Neutrophil (primary cell): Measurements from ENCODE around the gene NFIA.

ENCODE experiments used
- H3K27ac ChIP-seq: fragments of 200-600 bp; sonication (generic); 2 replicates; pipeline ENCODE4 v1.5.1; 2016; ENCODE audit warnings: mild to moderate bottlenecking, moderate library complexity
- H3K27me3 ChIP-seq: fragments of 200-600 bp; sonication (generic); 2 replicates; pipeline ENCODE4 v1.6.0; 2016; ENCODE audit warnings: mild to moderate bottlenecking
- H3K36me3 ChIP-seq: fragments of 200-600 bp; sonication (generic); 2 replicates; pipeline ENCODE4 v1.5.1; 2017
- H3K4me1 ChIP-seq, 2 experiments: fragments of 200-600 bp in 1 of 2; sonication (generic) in 1 of 2; 1 replicate in 1 of 2; 2 replicates in 1 of 2; pipeline versions ENCODE4 v1.5.1 to v1.6.1; 2013 to 2016; ENCODE audit warnings: low read depth in 1 of 2, low read length in 1 of 2, mild to moderate bottlenecking in 1 of 2, moderate library complexity in 1 of 2; ENCODE audit not compliant: control insufficient read depth in 1 of 2, insufficient read depth in 1 of 2
- H3K4me3 ChIP-seq, 2 experiments: fragments of 200-600 bp in 1 of 2; sonication (generic) in 1 of 2; 1 replicate in 1 of 2; 2 replicates in 1 of 2; pipeline ENCODE4 v1.5.1; 2013 to 2016; ENCODE audit warnings: low read depth in 1 of 2, low read length in 1 of 2, mild to moderate bottlenecking in 1 of 2, moderate library complexity in 1 of 2
- H3K9me3 ChIP-seq: fragments of 200-600 bp; sonication (generic); 2 replicates; pipeline ENCODE4 v1.5.1; 2016
- TF ChIP-seq, protein P1 (sequence below): fragments of 200-600 bp; sonication (generic); IDR thresholded peaks from 2 replicates; pipeline ENCODE4 v1.5.1; 2016; ENCODE audit warnings: antibody characterized with exemption

The NFIA gene

DNA sequence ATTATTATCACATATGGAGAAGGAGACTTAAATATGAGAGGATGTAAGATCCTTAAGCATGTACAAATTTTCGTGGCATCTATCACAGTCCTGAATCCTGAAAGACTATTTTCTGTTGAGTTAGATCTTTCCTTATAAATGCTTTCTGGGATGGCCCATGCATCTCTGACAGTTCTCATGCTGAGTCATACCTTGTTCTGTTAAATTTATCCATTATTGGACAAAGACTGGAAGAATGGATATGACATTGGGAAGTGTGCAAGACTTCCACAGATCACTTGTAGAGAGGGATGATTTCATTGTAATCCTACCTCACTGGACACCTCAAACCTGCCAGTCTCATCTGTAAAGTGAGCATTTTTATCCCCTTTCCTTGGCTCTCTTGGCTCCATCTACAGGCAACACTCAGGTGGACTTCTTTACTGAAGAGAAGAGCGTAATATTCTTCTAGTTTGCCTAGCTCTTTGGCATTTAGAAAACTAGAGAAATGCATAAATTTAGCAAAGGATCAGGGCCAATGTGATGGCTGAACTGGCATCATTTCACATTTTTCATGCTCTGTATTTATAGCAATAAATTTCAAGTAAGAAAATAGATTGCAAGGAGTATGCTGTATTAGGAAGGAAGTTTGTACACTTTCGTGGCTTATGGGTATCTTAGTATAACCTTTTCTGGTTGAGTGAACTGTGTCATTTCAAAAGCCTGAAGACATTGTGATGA, 128.2 kb downstream of the NFIA start:
- H3K4me3 ChIP-seq: no peak overlapping the region
- TF ChIP-seq, protein P1, sequence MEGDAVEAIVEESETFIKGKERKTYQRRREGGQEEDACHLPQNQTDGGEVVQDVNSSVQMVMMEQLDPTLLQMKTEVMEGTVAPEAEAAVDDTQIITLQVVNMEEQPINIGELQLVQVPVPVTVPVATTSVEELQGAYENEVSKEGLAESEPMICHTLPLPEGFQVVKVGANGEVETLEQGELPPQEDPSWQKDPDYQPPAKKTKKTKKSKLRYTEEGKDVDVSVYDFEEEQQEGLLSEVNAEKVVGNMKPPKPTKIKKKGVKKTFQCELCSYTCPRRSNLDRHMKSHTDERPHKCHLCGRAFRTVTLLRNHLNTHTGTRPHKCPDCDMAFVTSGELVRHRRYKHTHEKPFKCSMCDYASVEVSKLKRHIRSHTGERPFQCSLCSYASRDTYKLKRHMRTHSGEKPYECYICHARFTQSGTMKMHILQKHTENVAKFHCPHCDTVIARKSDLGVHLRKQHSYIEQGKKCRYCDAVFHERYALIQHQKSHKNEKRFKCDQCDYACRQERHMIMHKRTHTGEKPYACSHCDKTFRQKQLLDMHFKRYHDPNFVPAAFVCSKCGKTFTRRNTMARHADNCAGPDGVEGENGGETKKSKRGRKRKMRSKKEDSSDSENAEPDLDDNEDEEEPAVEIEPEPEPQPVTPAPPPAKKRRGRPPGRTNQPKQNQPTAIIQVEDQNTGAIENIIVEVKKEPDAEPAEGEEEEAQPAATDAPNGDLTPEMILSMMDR: no peak

DNA sequence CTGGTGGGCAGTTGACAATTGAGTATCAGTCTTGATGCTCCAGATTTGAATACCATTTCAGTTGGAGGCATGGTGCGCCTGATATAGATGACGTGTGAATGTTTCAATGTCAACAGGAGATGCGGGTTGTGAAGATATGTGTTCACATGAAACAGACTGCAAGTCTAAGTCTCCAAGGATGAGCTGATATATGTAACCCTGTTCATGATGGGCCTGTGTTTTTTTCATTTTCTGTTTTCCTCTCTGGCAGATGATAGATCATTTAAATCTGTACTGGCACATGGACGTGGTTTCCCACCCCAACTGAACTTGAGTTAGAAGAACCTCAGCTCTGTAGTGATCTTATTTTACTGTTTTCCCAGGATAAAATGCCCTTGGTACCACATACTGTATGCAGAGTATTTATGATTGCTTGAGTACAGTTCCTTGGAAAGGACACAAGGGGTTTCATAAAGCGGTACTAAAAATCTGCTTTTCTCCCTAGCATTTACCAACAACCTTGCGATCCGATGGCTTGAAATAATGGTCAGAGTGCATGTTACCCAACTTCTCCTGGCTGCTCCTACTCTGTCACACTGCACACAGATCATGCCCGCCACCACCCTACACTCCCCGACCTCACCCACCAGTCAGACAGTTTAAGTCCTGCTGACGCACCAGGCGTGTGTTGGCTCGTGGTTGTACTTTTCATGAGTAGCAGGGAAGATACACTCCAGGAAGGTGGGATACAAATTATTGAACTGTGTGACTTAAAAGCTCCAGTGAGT, 131.1 kb downstream of the NFIA start:
- Histone ChIP-seq H3K4me3 (no peak overlapping the region), H3K27ac (no peak overlapping the region), H3K9me3 (no peaks in the 10 kb centered on the region), H3K36me3 (no peaks in the 10 kb centered on the region), H3K4me1 (no peaks in the 10 kb centered on the region), H3K27me3 (no peaks in the 10 kb centered on the region)
- TF ChIP-seq, protein P1: no peak

More for the DNA sequence above, 128.2 kb downstream of the NFIA start:
- Histone ChIP-seq H3K27me3 (no peaks in the 10 kb centered on the region), H3K4me1 (no peaks in the 10 kb centered on the region), H3K36me3 (no peaks in the 10 kb centered on the region), H3K9me3 (no peaks in the 10 kb centered on the region), H3K27ac (no peak overlapping the region)

DNA sequence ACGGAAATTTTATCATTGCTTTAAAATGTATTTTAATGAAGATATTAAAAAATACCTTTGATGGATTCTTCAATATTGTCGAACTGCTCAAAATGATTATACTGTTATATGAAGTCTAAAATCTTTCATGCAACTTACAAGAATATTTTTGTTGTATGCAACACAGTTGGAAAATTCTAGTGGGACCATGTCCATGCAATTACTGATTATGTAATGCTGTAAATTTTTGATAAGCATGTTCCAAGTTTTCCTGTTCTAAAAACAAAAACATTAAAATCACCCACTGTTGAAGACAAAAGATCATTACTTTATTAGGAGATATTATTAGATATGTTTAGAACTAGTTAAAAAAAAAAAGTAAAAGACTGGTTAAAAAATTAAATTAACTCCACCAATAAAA, 132.8 kb downstream of the NFIA start:
- H3K27me3 ChIP-seq: no peaks in the 10 kb centered on the region
- no peak overlapping the region for H3K27ac ChIP-seq
- H3K4me1 ChIP-seq: no peaks in the 10 kb centered on the region
- TF ChIP-seq, protein P1: no peak
- H3K4me3 ChIP-seq: no peak overlapping the region
- H3K9me3 ChIP-seq: no peaks in the 10 kb centered on the region
- no peaks in the 10 kb centered on the region for H3K36me3 ChIP-seq

DNA sequence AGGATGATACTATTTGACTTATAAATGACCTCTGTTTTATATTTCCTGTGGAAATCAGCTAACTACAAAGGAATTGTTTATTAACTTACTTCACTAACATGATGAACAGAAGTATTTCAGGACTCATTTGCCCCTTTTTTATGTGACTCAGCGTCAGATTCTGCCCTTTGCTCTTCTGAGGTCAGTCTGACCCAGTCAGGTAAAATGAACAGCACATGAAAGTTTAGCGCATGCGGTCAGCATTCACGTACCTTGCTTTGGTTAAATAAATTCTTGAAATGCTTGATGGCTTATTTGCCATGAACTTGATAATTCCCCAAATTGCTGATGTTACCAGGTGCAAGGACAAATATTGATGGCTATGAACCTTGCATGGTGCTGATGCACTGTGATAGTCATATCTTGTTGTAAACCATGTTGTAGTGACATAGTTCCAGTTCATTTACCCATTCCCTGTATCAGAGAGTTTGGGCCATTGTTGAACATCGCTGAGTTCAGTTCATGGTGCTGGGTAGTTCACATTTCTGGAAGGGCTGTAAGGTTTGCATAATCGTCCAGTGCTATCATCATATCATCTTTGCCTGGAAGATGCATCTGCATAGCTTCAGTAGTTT, 133.4 kb downstream of the NFIA start:
- Histone ChIP-seq H3K4me3 (no peak overlapping the region), H3K27ac (no peak overlapping the region), H3K4me1 (no peaks in the 10 kb centered on the region), H3K36me3 (no peaks in the 10 kb centered on the region), H3K27me3 (no peaks in the 10 kb centered on the region), H3K9me3 (no peaks in the 10 kb centered on the region)
- TF ChIP-seq, protein P1: no peak

DNA sequence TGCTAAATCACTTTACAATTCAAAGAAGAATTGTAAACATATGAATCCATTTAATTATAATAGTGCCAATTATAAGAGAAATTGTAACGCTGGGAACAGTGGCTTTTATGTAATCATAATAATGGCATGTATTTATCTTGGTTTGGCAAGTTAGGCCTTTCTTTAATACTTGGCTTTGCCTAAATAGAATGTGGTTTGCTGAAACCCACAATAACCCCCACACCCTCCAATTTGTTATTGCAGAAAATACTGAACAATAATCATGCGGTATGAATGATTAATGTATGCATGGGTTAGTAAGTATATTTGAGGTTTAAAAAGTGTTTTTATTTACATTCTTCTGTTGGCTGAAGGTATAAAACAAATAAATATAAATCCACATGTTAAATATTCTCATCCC, 138.2 kb downstream of the NFIA start:
- H3K36me3 ChIP-seq: no peaks in the 10 kb centered on the region
- no peaks in the 10 kb centered on the region for H3K9me3 ChIP-seq
- no peaks in the 10 kb centered on the region for H3K27me3 ChIP-seq
- no peak overlapping the region for H3K4me3 ChIP-seq
- TF ChIP-seq, protein P1: no peak
- no peak overlapping the region for H3K27ac ChIP-seq
- no peaks in the 10 kb centered on the region for H3K4me1 ChIP-seq
